ENCODE results near the gene NLRP12.

- no peak for TF ChIP-seq CTCF (conservative IDR thresholded peaks at IDR 0.05; ENCODE audit: low read length)
- TF ChIP-seq EZH2phosphoT487 (IDR thresholded peaks at IDR 0.05; ENCODE audit: borderline replicate concordance, low read depth, low read length) = no peak
Observed at GRCh38 chr19:53864308-53864836, 40.3 kb upstream of the NLRP12 start.
